A673 (cell line): ENCODE data around the gene ELOB. TPM values are rescaled to one million over a fixed set of nuclear protein-coding genes. Genes with fewer than 3 reads are reported as not detected.

ENCODE experiments used
- BruUV-seq: library from RNA; stranded (reverse); fragments of 400-500 nt; replicated peaks from 2 replicates; lab custom pipeline; 2021; lab: Mats Ljungman, UMichigan
- CTCF ChIA-PET: fragments of 300-600 bp; sonication (Branson Sonifier 250); formaldehyde crosslinking; loops from one replicate; lab custom pipeline; 2022; ENCODE audit warnings: antibody characterized with exemption; lab: Charles Lee
- POLR2A ChIA-PET: fragments of 300-600 bp; sonication (Branson Sonifier 250); formaldehyde crosslinking; loops from one replicate; lab custom pipeline; 2022; ENCODE audit warnings: antibody characterized with exemption; ENCODE audit not compliant: low non-redundant PET; lab: Charles Lee
- DNase-seq: peaks from one replicate; pipeline ENCODE4 v3.0.0-alpha.2; 2015; ENCODE audit warnings: low spot score
- H3K27ac ChIP-seq: fragments of 200-600 bp; sonication (generic); 2 replicates; pipeline ENCODE4 v1.5.1; 2016; ENCODE audit warnings: mixed run types, low read depth, mild to moderate bottlenecking, mixed read lengths, antibody characterized with exemption, low read length; ENCODE audit not compliant: poor library complexity, severe bottlenecking
- H3K27me3 ChIP-seq: fragments of 200-600 bp; sonication (generic); replicated peaks from 2 replicates; pipeline ENCODE4 v1.6.1; 2017; ENCODE audit warnings: mixed run types, low read depth, mild to moderate bottlenecking, mixed read lengths, antibody characterized with exemption, low read length; ENCODE audit not compliant: insufficient read depth, poor library complexity
- H3K36me3 ChIP-seq: fragments of 200-600 bp; sonication (generic); 2 replicates; pipeline ENCODE4 v1.6.1; 2016; ENCODE audit warnings: mixed run types, mild to moderate bottlenecking, mixed read lengths, antibody characterized with exemption, low read length; ENCODE audit not compliant: insufficient read depth, poor library complexity, severe bottlenecking
- H3K4me1 ChIP-seq: fragments of 200-600 bp; sonication (generic); 2 replicates; pipeline ENCODE4 v1.6.1; 2017; ENCODE audit warnings: mixed run types, mild to moderate bottlenecking, mixed read lengths, antibody characterized with exemption, low read length; ENCODE audit not compliant: insufficient read depth, poor library complexity, severe bottlenecking
- H3K4me3 ChIP-seq: fragments of 200-600 bp; sonication (generic); 2 replicates; pipeline ENCODE4 v1.5.1; 2016; ENCODE audit warnings: low read depth, mixed run types, mild to moderate bottlenecking, mixed read lengths, low read length; ENCODE audit not compliant: poor library complexity, severe bottlenecking
- H3K9me3 ChIP-seq: fragments of 200-600 bp; sonication (generic); 2 replicates; pipeline ENCODE4 v1.6.1; 2016; ENCODE audit warnings: mixed run types, low read depth, mild to moderate bottlenecking, mixed read lengths, antibody characterized with exemption, low read length; ENCODE audit not compliant: poor library complexity, severe bottlenecking
- CTCF ChIP-seq: fragments of 300-800, 200-600 bp; sonication (generic); conservative IDR thresholded peaks from 2 replicates; pipeline ENCODE4 v1.5.1; 2017; ENCODE audit warnings: low read depth, mild to moderate bottlenecking, antibody characterized with exemption, low read length, moderate library complexity, mixed read lengths
- EZH2 ChIP-seq: fragments of 200-600 bp; sonication (generic); IDR thresholded peaks from 2 replicates; pipeline ENCODE4 v1.6.1; 2017; ENCODE audit warnings: borderline replicate concordance, low read depth, mild to moderate bottlenecking, mixed read lengths, antibody characterized with exemption, low read length; ENCODE audit not compliant: poor library complexity, severe bottlenecking
- intact Hi-C: fragments of 100-400 bp; cut with micrococcal nuclease; formaldehyde crosslinking; loops from one replicate; pipeline ENCODE4 v1.10.0; 2022; ENCODE audit not compliant: unreplicated experiment
- total RNA-seq: library from RNA; stranded (reverse); gene quantifications from 2 replicates; pipeline ENCODE4 v1.2.3, GENCODE V29; 2021

ELOB gene
- total RNA-seq, 1 experiment from 2014 or later = 188 TPM

- Histone ChIP-seq H3K27ac (no peak overlapping the region), H3K4me1 (no peaks in the 10 kb centered on the region), H3K9me3 (no peaks in the 10 kb centered on the region), H3K27me3 (peaks cover 47% of the 10 kb centered on the region), H3K4me3 (no peak overlapping the region), H3K36me3 (no peaks in the 10 kb centered on the region)
- ChIA-PET CTCF (no interaction called here), POLR2A (no interaction called here)
- DNase-seq = no peak
- peak; percentile 46 for TF ChIP-seq CTCF
- peak; percentile 51 for TF ChIP-seq EZH2
- intact Hi-C loops = no loop called here
- no TSS peak for BruUV-seq
Observed at GRCh38 chr16:2785101-2785991, 8.3 kb upstream of the ELOB start.

- TF ChIP-seq CTCF (no peak), EZH2 (no peak)
- no peak overlapping the region for H3K27ac ChIP-seq
- BruUV-seq = no TSS peak
- H3K4me1 ChIP-seq = no peaks in the 10 kb centered on the region
- no peak for DNase-seq
- H3K36me3 ChIP-seq = no peaks in the 10 kb centered on the region
- peaks cover 39% of the 10 kb centered on the region for H3K27me3 ChIP-seq
- H3K9me3 ChIP-seq = no peaks in the 10 kb centered on the region
- CTCF ChIA-PET = no interaction called here
- intact Hi-C loops = no loop called here
- POLR2A ChIA-PET = no interaction called here
- no peak overlapping the region for H3K4me3 ChIP-seq
Observed at GRCh38 chr16:2784358-2785100, 7.4 kb upstream of the ELOB start.

- Histone ChIP-seq H3K27ac (no peak overlapping the region), H3K9me3 (no peaks in the 10 kb centered on the region), H3K27me3 (peaks cover 33% of the 10 kb centered on the region), H3K4me3 (no peak overlapping the region), H3K4me1 (no peaks in the 10 kb centered on the region), H3K36me3 (no peaks in the 10 kb centered on the region)
- intact Hi-C loops = no loop called here
- BruUV-seq = no TSS peak
- POLR2A ChIA-PET = no interaction called here
- CTCF ChIA-PET = no interaction called here
- no peak for DNase-seq
- no peak for TF ChIP-seq EZH2
- TF ChIP-seq CTCF = no peak
Observed at GRCh38 chr16:2783581-2784357, 6.7 kb upstream of the ELOB start.
